T-cell (primary cell): Measurements from ENCODE around the gene PFDN4. TPM values are rescaled to one million over a fixed set of nuclear protein-coding genes. Genes with fewer than 3 reads are reported as not detected.

Experiments
- ATAC-seq, 4 experiments: fragments of 200-7000 bp in 3 of 4; fragments of 150-1000 bp in 1 of 4; cut with Tn5 transposase; replicated peaks in 1 of 4; 1 replicate in 3 of 4; 2 replicates in 1 of 4; pipeline ENCODE4 v1.10.0; 2021; ENCODE audit warnings: moderate library complexity in 3 of 4, mild to moderate bottlenecking in 2 of 4, moderate number of reproducible peaks in 1 of 4
- CTCF ChIA-PET, 2 donors: fragments of 300-600 bp; sonication (Branson Sonifier 250); formaldehyde crosslinking; loops; one replicate each; lab custom pipeline; 2022; ENCODE audit warnings: antibody characterized with exemption in 2 of 2; lab: Charles Lee
- POLR2A ChIA-PET, 2 donors: fragments of 300-600 bp; sonication (Branson Sonifier 250); formaldehyde crosslinking; loops; one replicate each; lab custom pipeline; 2022; ENCODE audit warnings: antibody characterized with exemption in 2 of 2; lab: Charles Lee
- DNase-seq, 35 experiments: peaks; one replicate each; pipeline versions ENCODE4 v3.0.0 to v3.0.0-alpha.2; 2013 to 2023
- H3K27ac ChIP-seq: one replicate; pipeline ENCODE4 v1.5.1; 2013; ENCODE audit warnings: low read length
- H3K27me3 ChIP-seq, 2 experiments: replicated peaks in 1 of 2; 1 replicate in 1 of 2; 2 replicates in 1 of 2; pipeline versions ENCODE4 v1.6.1 to v1.7.0; 2013; ENCODE audit warnings: low read length in 1 of 2, mixed read lengths in 1 of 2; ENCODE audit not compliant: control insufficient read depth in 2 of 2, insufficient read depth in 2 of 2; ENCODE audit errors: extremely low read depth in 1 of 2
- H3K36me3 ChIP-seq, 2 donors: 1 replicate in 1 of 2; 2 replicates in 1 of 2; pipeline versions ENCODE4 v1.6.1 to v1.7.0; 2013; ENCODE audit warnings: low read length in 1 of 2; ENCODE audit not compliant: control insufficient read depth in 2 of 2, insufficient read depth in 1 of 2; ENCODE audit errors: extremely low read depth in 1 of 2
- H3K4me1 ChIP-seq, 2 experiments: 1 replicate in 1 of 2; 2 replicates in 1 of 2; pipeline versions ENCODE4 v1.6.1 to v1.7.0; 2013; ENCODE audit warnings: low read length in 2 of 2, mixed read lengths in 1 of 2; ENCODE audit not compliant: insufficient read depth in 2 of 2, control insufficient read depth in 1 of 2; ENCODE audit errors: extremely low read depth in 1 of 2
- H3K4me3 ChIP-seq, 2 donors: 1 replicate in 1 of 2; 2 replicates in 1 of 2; pipeline versions ENCODE4 v1.5.1 to v1.7.0; 2013; ENCODE audit warnings: mild to moderate bottlenecking in 2 of 2, low read length in 1 of 2, moderate library complexity in 1 of 2; ENCODE audit not compliant: control insufficient read depth in 1 of 2; ENCODE audit errors: extremely low read depth in 1 of 2
- H3K9me3 ChIP-seq: 2 replicates; pipeline ENCODE4 v1.7.0; 2013
- H3K27ac Mint-ChIP-seq, 2 donors: one replicate each; pipeline ENCODE4 v1.8.0; 2020 to 2021; ENCODE audit warnings: mild to moderate bottlenecking in 2 of 2, mixed read lengths in 2 of 2
- H3K27me3 Mint-ChIP-seq, 2 donors: one replicate each; pipeline ENCODE4 v1.8.0; 2021 to 2022; ENCODE audit warnings: mixed read lengths in 2 of 2
- H3K36me3 Mint-ChIP-seq: one replicate; pipeline ENCODE4 v1.8.0; 2021; ENCODE audit warnings: mixed read lengths
- H3K4me1 Mint-ChIP-seq, 3 donors: one replicate each; pipeline ENCODE4 v1.8.0; 2020 to 2022; ENCODE audit warnings: mixed read lengths in 3 of 3, mild to moderate bottlenecking in 1 of 3
- H3K4me3 Mint-ChIP-seq, 3 donors: one replicate each; pipeline ENCODE4 v1.8.0; 2020 to 2022; ENCODE audit warnings: mild to moderate bottlenecking in 3 of 3, mixed read lengths in 3 of 3, moderate library complexity in 3 of 3
- H3K9me3 Mint-ChIP-seq, 3 donors: one replicate each; pipeline ENCODE4 v1.8.0; 2020 to 2022; ENCODE audit warnings: mixed read lengths in 3 of 3
- WGBS: methylation state at CpG from one replicate; pipeline ENCODE4 v1.1.5; 2013; ENCODE audit warnings: missing lambda C conversion rate; ENCODE audit not compliant: insufficient coverage; 5-methylcytosine and 5-hydroxymethylcytosine counted together
- total RNA-seq, 35 experiments: library from RNA in 6 of 35; stranded (reverse) in 6 of 35; fragments of 120-200 nt in 1 of 35; gene quantifications; one replicate each; pipeline versions ENCODE4 v1.2.1 to v1.2.4 and lab custom pipeline; 2013 to 2026

PFDN4 gene
- total RNA-seq, 5 donors from 2014 or later (not counting 1 experiment from before 2014, with no cell fraction given) = 14.9 to 19.2 (median 17.6) TPM

DNA sequence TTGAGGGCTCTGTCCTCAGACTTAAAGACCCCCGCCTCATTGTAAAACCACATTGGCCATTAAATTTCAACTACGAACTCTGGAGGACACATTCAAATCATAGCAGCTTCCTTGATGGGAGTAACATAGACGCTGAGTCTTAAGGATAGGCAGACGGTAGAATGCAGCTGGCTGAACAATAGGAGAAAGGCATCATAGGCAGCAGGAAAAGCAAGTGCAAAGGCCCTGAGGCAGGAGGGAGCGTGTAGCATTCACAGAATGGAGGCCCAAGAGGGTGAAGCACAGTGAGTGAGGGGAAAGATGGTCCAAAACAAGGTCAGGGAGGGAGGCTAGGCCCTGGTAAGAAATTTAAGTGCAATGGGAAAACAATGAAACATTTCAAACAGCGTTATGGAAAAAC, 8.6 kb upstream of the PFDN4 start:
- no peaks in the 10 kb centered on the region for H3K36me3 Mint-ChIP-seq
- no peaks in the 10 kb centered on the region for H3K27me3 Mint-ChIP-seq
- H3K9me3 Mint-ChIP-seq = no peaks in the 10 kb centered on the region
- H3K9me3 ChIP-seq = no peaks in the 10 kb centered on the region
- H3K27me3 ChIP-seq = peaks cover 0 to 9% of the 10 kb centered on the region in 2 experiments
- ChIA-PET CTCF (interaction anchor here (0.6 to 2.0 kb wide), 13 partner anchors 9 to 979 kb away, joined by 3 to 15 read pairs (median 4); partner anchors contain the start of gene PFDN4 (in 1 of the 2)), POLR2A (interaction anchor here in 1 of 2 donors (0.5 kb wide), 1 partner anchor 354 kb away, joined by 3 read pairs; no protein-coding TSS in a partner anchor)
- H3K4me3 Mint-ChIP-seq = no peak overlapping the region
- H3K4me3 ChIP-seq = no peak overlapping the region
- H3K27ac Mint-ChIP-seq = no peak overlapping the region
- H3K4me1 Mint-ChIP-seq = no peaks in the 10 kb centered on the region
- DNase-seq = no peak
- H3K4me1 ChIP-seq = no peaks in the 10 kb centered on the region
- WGBS = 83% methylated on average over 3 of the region's 6 CpGs
- peak in 1 of 4 experiments; percentile 16 for ATAC-seq
- no peaks in the 10 kb centered on the region for H3K36me3 ChIP-seq
- H3K27ac ChIP-seq = no peak overlapping the region

DNA sequence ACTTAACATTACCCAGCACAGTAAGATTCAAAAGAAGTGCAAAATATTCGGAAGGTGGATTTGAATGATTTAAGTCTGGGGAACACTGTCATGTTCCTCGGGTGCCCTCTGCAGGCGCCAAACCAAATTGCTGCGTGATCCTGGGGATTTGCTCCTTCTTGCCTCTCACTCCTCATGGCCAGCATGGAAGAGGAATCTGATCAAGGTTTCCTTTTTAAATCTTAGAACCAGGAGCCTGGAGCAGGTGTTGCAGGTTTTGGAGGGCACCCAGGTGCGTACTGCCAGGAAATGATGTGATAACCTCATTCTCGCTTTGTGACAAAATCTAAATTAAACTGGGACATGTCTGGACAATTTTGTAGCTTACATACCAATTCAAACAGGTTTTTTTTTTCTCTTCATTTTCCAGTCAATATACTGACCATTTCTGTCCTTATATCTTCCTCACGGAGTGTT, 8.1 kb upstream of the PFDN4 start:
- 28% methylated on average over 5 of the region's 7 CpGs for WGBS
- no peaks in the 10 kb centered on the region for H3K4me1 ChIP-seq

DNA sequence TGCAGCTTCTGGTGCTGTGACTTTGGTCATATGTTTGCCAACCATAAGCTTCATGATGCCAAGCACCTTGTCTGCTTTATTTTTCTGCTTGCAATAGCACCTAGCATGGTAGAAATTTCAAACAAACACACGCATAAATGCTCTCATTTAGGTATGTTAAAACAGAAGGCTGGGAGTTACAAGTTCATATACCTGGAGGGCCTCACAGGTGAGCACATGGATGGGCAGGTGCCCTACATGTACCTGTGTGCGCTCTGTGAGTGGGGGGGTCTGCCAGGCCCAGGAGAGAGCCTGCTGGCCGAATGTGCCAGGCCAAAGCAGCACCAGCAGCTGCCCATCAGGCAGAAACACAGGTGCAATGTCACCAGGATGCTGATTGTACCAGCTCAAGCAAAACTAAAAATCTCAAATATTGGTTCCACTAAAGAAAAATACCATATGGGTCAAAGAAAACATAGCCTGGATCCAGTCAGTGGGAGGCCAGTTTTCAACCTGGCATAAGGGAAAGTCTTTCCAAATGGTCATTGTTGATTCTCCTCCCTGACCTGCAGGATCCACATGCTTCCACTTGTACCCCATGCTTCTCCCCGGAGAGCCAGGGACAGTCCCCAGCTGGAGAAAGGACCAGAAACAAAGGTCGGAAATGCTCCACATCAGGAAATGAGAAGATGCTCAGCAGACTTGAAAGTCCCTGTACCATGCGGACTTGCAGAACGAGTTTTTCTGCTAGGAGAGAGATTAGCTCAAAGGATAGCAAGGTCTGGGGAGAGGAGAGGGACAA, 7.2 kb upstream of the PFDN4 start:
- Histone ChIP-seq H3K4me3 (no peak overlapping the region), H3K36me3 (no peaks in the 10 kb centered on the region), H3K27me3 (peaks cover 0 to 5% of the 10 kb centered on the region in 2 experiments), H3K27ac (no peak overlapping the region), H3K9me3 (no peaks in the 10 kb centered on the region), H3K4me1 (no peaks in the 10 kb centered on the region)
- WGBS = 58% methylated on average over 6 of the region's 7 CpGs
- ChIA-PET POLR2A (no interaction called here), CTCF (interaction anchor here (0.9 to 2.0 kb wide), 13 partner anchors 8 to 1888 kb away, joined by 3 to 15 read pairs (median 4); partner anchors contain the start of gene PFDN4 (in 1 of the 2))
- no peak for ATAC-seq
- Mint-ChIP-seq H3K36me3 (no peaks in the 10 kb centered on the region), H3K4me3 (no peak overlapping the region), H3K27me3 (no peaks in the 10 kb centered on the region), H3K27ac (no peak overlapping the region), H3K9me3 (no peaks in the 10 kb centered on the region), H3K4me1 (no peaks in the 10 kb centered on the region)
- DNase-seq = no peak

More for the DNA sequence above, 8.1 kb upstream of the PFDN4 start:
- H3K36me3 Mint-ChIP-seq = no peaks in the 10 kb centered on the region
- H3K27me3 Mint-ChIP-seq = no peaks in the 10 kb centered on the region
- Histone ChIP-seq H3K27ac (no peak overlapping the region), H3K4me3 (no peak overlapping the region), H3K36me3 (no peaks in the 10 kb centered on the region), H3K27me3 (peaks cover 0 to 9% of the 10 kb centered on the region in 2 experiments), H3K9me3 (no peaks in the 10 kb centered on the region)
- H3K27ac Mint-ChIP-seq = no peak overlapping the region
- ChIA-PET CTCF (interaction anchor here (0.9 to 2.0 kb wide), 16 partner anchors 9 to 1887 kb away, joined by 3 to 15 read pairs (median 4); partner anchors contain the start of gene PFDN4 (in 1 of the 2)), POLR2A (interaction anchor here in 1 of 2 donors (0.5 kb wide), 1 partner anchor 355 kb away, joined by 3 read pairs; no protein-coding TSS in a partner anchor)
- no peaks in the 10 kb centered on the region for H3K9me3 Mint-ChIP-seq
- DNase-seq = peak; percentile 15 to 78 (median 56)
- ATAC-seq = peak; percentile 44 to 64 (median 58)
- no peak overlapping the region for H3K4me3 Mint-ChIP-seq
- H3K4me1 Mint-ChIP-seq = no peaks in the 10 kb centered on the region

DNA sequence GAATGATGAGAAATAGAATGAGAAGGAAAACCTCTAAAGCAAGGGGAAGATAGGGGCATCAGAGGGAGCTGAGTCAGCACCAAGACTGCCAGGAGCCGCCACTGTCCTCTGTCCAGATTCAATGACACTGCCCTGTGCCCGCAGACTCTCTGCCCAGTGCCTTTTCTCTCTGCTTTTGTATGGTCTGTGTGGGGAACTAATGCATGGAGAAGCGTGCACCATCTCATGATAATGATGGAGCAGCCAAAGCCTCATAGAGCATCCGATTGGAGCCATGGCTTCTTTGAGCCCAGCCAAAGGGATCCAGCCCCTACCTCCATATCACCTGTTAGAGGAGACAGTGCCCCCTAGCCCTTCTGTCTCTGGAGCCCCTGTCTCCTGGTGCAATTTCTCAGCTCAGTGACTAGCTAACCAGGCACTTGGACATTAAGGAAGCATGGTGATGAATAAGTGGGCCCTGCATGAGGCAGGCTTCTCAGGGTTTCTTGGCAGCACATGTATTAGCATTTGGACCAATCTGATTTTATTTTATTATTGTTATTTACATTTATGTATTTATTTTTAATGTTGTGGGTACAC, 6.5 kb upstream of the PFDN4 start:
- Mint-ChIP-seq H3K36me3 (no peaks in the 10 kb centered on the region), H3K4me1 (no peaks in the 10 kb centered on the region), H3K9me3 (no peaks in the 10 kb centered on the region), H3K27ac (no peak overlapping the region), H3K4me3 (no peak overlapping the region), H3K27me3 (no peaks in the 10 kb centered on the region)
- no peak for DNase-seq
- Histone ChIP-seq H3K27ac (no peak overlapping the region), H3K9me3 (no peaks in the 10 kb centered on the region), H3K27me3 (peaks cover 0 to 7% of the 10 kb centered on the region in 2 experiments), H3K4me3 (no peak overlapping the region), H3K4me1 (no peaks in the 10 kb centered on the region), H3K36me3 (no peaks in the 10 kb centered on the region)
- POLR2A ChIA-PET = no interaction called here
- 92% methylated on average over 2 of the region's 4 CpGs for WGBS
- ATAC-seq = no peak
- CTCF ChIA-PET = interaction anchor here in 1 of 2 donors (2.0 kb wide), 1 partner anchor 8 kb away, joined by 8 read pairs; the partner anchor contains the start of gene PFDN4

DNA sequence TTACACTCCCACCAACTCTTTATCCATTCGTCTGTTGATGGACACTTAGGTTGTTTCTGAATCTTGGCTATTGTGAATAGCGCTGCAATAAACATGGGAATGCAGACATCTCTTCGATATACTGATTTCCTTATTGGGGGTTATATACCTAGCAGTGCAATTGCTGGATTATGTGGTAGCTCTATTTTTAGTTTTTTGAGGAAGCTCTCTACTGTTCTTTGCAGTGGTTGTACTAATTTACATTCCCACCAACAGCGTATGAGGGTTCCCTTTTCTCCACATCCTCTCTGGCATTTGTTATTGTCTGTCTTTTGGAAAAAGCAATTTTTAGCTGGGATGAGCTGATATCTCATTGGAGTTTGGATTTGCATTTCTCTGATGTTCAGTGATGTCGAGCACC, 4.6 kb upstream of the PFDN4 start:
- WGBS = 0% methylated on average over 1 of the region's 5 CpGs
- no peaks in the 10 kb centered on the region for H3K9me3 ChIP-seq
- H3K27ac ChIP-seq = no peak overlapping the region
- H3K4me3 ChIP-seq = no peak overlapping the region
- H3K36me3 Mint-ChIP-seq = no peaks in the 10 kb centered on the region
- no peak for DNase-seq
- ChIA-PET POLR2A (interaction anchor here in 1 of 2 donors (0.7 kb wide), 1 partner anchor 10 kb away, joined by 3 read pairs; no protein-coding TSS in a partner anchor), CTCF (interaction anchor here in 1 of 2 donors (1.0 kb wide), 1 partner anchor 100 kb away, joined by 3 read pairs; no protein-coding TSS in a partner anchor)
- peaks cover 0 to under 1% of the 10 kb centered on the region in 2 experiments for H3K4me1 ChIP-seq
- no peaks in the 10 kb centered on the region for H3K36me3 ChIP-seq
- H3K9me3 Mint-ChIP-seq = no peaks in the 10 kb centered on the region
- H3K27ac Mint-ChIP-seq = no peak overlapping the region
- H3K27me3 Mint-ChIP-seq = no peaks in the 10 kb centered on the region
- peaks cover 0 to 2% (median 0%) of the 10 kb centered on the region in 3 donors for H3K4me1 Mint-ChIP-seq
- H3K27me3 ChIP-seq = peaks cover 0 to 9% of the 10 kb centered on the region in 2 experiments
- no peak overlapping the region for H3K4me3 Mint-ChIP-seq
- ATAC-seq = no peak

DNA sequence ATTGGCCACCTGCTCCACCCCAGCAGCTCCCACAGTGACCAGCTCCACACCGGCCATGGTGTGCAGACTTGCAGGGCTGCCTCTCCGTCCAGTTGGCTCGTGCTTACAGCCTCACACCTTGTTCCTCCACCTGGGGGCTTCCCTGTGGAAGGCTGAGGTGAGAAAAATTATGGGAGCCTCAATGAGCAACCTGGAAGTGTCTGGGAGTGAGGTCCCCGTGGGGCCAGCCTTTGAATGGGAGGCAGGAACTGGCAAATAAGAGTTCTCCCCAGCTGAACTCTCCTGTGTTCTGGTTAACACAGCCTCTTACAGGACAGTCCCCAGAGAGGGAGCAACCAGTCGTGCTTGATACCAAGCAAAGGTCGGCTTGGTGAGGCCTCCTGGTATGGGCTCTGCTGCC, 3.8 kb upstream of the PFDN4 start:
- Histone ChIP-seq H3K27ac (no peak overlapping the region), H3K36me3 (no peaks in the 10 kb centered on the region), H3K9me3 (no peaks in the 10 kb centered on the region), H3K4me1 (peaks cover 2 to 9% of the 10 kb centered on the region in 2 experiments), H3K27me3 (peaks cover 0 to 9% of the 10 kb centered on the region in 2 experiments), H3K4me3 (no peak overlapping the region)
- ChIA-PET CTCF (interaction anchor here (0.8 to 1.1 kb wide), 3 partner anchors 9 to 101 kb away, joined by 3 to 4 read pairs (median 3); no protein-coding TSS in a partner anchor), POLR2A (interaction anchor here in 1 of 2 donors (0.7 kb wide), 1 partner anchor 9 kb away, joined by 3 read pairs; no protein-coding TSS in a partner anchor)
- H3K4me3 Mint-ChIP-seq = no peak overlapping the region
- no peaks in the 10 kb centered on the region for H3K9me3 Mint-ChIP-seq
- H3K27me3 Mint-ChIP-seq = no peaks in the 10 kb centered on the region
- peaks cover 6 to 9% (median 6%) of the 10 kb centered on the region in 3 donors for H3K4me1 Mint-ChIP-seq
- H3K27ac Mint-ChIP-seq = no peak overlapping the region
- no peak for DNase-seq
- H3K36me3 Mint-ChIP-seq = no peaks in the 10 kb centered on the region
- ATAC-seq = no peak
- 94% methylated on average over 3 of the region's 6 CpGs for WGBS
